HPDE6-E6E7 (cell line): ENCODE measurements around the gene EPB41L4A.
"Not testable (repeated sequence)": the region's sequence is repeated elsewhere in the genome, so short reads cannot be mapped to it uniquely, and the experiment has no call there.

Experiments used
- DNase-seq: peaks from one replicate; pipeline ENCODE4 v3.0.0; 2011; ENCODE audit warnings: missing footprints; ENCODE audit errors: extremely low spot score

Gene EPB41L4A

DNA sequence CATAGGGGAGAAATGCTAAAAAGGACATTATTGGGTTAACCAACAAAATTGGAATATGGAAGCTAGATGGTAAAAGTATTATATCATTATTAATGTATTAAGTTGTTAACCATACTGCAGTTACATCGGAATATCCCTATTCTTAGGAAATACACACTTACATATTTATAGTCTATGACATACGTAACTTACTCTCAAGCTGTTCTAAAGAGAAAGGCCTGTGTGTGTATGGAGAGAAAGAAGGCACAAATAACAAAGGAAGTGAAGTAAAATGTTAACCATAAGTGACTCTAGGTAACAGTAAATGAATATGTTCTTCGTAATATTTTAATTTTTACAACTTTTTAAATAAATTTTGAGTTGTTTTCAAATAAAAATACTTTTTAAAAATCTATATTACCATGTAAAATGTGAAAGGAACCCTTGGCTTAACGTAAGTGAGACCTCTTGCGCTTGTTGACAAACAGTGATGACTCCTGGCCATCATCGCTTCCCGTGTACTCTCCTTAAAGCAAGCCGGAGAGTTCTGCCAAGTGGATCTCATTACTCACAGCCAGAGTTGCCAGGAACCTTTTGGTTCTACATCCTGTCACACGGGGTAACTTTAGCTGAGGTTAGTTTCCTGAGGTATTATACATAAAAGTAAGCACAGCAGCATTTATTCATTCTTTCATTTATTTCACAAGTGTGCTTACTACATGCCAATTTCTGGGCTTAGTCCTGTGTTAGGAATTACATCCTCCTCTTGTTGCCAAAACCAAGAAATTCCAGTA, 165.4 kb downstream of the EPB41L4A start:
- no peak for DNase-seq

DNA sequence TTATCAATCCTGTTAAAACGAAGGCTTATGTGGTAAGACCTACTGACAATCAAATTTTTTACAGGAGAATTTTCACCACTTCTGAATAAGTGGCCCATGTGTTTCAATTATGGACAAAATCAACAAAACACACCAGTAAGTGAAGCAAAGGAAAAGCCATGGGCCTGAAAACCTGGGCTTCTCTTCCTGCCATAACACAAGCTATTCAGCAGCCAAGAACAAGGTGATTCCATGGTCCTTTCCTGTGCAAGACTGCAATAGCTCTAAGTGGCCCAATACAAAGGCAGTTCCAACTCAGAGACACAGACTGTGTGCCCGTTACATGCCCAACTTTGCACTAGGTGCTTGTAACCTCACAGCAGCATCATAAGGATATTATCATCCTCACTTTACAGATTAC, 168.5 kb downstream of the EPB41L4A start:
- no peak for DNase-seq

DNA sequence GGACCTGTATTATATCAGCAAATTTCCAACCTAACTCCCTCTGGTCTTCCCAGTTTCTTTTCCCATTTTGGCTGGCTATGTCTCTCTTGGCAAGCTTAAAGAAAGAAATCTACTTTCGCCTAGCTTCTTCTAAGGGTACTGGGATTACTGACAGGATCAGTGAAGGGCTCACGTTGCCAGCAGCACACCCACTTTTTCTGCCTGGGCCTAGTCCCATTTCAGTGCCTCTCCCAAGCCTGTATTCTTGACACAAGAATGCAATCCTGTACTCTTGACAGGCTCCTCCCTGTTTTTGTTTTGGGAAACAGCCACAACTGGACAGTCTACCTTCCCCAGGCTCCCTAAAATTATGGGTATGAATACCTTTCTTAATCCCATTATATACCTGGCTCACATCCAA, 170.5 kb downstream of the EPB41L4A start:
- no peak for DNase-seq

DNA sequence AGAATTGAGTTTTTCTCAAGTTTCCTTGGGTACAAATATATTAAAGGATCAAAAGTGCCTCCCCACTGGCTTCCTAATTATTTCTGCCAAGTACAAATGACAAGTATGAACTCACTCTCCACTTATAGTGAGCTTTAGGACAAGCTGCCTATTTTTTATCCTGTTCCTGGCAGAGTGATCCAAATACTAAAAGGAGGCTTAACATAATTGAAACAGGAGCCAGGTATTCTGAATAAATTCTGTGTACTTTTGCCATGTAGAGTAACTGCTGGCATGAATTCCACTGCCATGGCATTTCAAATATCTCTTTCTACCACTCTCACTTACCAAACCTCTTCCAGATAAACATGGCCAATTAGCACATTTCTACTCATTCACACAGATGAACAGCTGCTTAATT, 171.1 kb downstream of the EPB41L4A start:
- DNase-seq = no peak

DNA sequence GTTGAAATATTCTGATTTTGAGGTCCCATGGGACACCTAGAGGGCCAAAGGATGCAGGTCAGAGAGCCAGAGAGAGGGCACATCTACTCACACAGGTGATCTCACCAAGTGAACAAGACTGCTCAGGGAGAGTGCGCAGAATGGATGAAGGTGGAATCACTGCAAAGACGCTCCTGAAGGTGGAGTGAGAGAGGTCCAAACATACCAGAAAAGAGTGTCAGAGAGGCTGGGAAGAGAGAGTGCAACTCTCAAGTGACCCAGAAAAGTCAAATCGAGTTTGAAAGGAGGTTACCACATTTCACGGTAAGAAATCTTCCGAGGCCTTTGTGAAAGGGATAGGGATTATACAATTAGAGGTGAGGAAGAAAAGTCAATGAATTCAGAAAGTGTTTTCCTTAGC, 173.4 kb downstream of the EPB41L4A start:
- no peak for DNase-seq

DNA sequence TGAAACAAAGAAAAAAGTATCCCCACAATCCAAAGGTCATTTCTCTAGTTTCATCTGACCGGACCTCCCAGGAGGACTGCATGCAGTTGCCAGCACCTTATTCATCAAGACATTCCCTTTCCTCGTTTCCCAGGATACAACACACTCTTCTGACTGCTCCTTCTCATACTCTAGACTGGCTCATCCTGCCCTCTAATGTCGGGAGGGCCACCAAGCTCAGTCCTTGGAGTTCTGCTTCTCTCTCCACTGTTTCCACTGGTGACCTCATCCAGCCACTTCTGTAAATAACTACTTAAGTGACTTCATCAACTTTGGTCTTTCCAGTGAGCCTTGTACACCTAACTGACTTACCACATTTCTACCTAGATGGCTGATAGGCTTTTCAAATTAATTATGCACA, 179.1 kb downstream of the EPB41L4A start:
- DNase-seq = no peak

DNA sequence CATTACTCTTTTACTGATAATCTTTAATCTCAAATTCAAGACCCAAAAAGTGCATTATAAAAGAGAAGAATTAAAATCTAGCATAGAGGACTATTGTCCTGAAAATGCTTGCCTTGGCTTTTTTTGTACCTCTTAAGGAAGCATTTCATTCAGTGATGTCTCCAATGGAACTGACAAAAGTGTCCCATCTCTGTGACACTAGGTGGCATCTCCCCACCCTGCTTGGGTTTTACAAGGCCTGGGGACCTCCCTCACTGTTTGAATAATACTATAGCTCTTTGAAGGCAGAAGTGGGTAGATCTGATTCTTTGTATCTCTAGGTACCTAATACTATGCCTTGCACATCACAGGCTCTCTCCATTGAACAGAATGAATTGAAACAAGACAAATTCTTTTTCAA, 180.6 kb downstream of the EPB41L4A start:
- DNase-seq = no peak

DNA sequence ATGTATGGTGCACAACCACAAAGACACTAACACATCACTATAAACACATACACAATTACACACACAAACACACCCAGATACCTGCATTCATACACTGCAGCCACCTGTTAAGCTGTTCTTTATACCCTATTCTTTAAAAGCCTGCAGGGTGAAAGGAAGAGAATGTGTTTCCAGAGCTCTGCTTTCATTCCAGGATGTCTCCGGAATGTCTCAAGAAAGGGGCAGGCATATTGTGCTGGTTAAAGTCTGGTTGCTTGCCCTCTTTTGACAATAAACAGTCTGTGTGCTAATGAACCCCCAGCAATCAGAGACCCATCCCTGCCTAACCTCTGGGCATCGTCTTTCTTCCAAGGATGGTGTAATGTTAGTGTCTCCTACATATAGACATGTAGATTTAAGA, 181.6 kb downstream of the EPB41L4A start:
- DNase-seq = no peak

DNA sequence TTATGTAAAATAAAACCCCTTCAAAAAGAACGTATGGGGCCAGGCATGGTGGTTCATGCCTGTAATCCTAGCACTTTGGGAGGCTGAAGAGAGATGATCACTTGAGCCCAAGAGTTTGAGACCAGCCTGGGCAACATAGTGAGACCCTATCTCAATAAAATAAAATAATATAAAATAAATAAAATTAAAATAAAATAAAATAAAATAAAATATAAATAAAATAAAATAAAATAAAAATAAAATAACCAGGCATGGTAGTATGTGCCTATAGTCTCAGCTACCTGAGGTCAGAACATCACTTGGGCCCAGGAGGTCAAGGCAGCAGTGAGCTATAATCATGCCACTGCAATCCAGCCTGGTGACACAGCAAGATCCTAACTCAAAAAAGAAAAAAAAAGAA, 185.1 kb downstream of the EPB41L4A start:
- no peak for DNase-seq

DNA sequence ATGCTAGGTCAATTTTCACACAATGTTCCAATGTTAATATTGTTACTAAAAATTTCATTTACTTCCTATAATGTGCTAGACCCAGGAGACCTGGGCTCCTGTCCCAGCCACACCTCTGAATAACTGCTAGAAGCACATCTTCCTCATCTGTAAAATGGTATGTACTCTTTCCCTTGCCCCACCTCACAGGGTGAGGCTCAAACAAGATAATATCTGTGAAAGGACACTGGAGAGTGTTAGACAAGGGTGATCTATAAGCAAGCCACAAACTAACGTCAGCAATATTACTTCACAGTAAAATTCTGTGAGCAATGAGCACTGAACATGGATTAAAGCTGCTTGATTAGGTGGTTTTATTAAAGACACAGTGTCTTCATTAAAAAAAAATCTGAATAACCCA, 186.4 kb downstream of the EPB41L4A start:
- DNase-seq = no peak

DNA sequence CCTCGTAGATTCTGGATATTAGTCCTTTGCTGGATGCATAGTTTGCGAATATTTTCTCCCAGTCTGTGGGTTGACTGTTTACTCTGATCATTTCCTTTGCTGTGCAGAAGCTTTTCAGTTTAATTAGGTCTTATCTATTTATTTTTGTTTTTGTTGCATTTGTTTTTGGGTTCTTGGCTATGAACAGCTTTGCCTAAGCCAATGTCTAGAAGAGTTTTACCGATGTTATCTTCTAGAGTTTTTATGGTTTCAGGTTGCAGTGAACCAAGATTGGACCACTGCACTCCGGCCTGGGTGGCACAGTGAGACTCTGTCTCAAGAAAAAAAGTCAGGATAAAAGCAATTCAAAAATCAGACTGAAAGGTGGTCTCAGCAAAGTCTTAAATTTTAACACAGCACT, 188.5 kb downstream of the EPB41L4A start:
- DNase-seq = no peak

DNA sequence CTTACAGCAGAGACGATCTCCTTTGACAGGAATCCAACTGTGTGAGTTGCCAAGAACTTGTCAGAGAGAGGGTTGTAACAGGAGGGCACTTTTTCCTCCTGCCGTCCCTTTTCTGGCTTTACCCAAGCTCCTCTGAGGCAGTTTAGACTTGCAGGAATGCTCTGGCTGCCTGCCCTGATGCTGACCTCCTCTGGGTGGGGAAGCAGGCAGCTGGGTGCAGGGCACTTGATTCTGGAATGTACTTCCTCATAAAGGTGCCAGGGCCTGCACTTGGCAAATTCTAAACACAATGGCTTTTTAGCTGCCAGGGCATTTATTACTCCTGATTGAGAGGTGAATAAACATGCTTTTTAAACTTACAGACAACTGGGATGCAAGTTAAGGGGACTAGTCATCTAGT, 190.4 kb downstream of the EPB41L4A start:
- peak; percentile 83 for DNase-seq

DNA sequence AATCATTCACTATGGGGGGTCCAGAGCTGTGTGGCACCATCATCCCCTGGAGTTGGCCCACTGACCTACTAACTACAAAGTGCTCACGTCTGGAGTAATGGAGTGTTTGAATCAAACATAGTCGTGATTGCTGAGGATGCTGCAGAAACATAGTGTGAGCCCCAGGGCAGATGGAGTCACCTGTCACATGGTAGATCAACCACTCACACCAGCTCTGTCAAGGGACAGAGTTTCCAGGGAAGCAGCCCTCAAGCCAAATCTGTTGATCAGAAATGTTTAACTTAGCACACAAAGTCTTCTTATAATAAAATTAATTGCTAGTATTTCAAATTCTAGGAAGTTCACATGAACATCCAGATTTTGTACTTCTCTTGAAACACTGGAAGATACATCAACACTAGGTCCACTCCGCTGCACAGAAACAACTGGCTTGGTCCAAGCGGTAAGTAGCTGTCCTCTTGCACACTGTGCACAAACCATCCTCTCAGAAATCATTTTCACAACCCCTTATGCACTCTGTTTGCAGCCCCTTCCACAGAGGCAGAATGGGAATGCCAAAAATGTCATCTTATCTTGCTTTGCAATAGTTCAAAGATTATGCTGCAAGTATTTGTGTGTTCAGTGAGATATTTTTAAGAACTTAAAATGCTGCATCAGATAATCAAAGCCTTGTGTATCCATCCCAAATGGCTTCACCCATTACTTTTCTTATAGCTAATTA, 191.0 kb downstream of the EPB41L4A start:
- no peak for DNase-seq

DNA sequence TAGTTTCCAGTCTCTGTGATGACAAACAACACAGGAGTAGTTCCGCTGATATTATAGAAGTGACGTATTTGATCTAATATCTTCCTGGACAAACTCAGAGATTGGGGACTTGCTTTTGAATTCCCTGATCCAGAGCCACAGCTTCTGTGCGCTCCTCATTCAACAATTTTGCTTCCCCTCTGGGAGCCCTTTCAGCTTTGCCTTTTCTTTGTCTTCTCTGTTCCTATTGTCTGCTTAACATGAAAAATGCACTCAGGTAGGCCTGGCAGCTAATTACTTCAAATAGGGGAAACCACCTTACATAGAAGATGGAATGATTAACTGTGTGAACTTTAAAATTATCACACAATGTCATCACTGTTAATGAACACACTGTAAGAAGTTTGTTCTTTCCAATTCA, 192.9 kb downstream of the EPB41L4A start:
- DNase-seq = no peak

DNA sequence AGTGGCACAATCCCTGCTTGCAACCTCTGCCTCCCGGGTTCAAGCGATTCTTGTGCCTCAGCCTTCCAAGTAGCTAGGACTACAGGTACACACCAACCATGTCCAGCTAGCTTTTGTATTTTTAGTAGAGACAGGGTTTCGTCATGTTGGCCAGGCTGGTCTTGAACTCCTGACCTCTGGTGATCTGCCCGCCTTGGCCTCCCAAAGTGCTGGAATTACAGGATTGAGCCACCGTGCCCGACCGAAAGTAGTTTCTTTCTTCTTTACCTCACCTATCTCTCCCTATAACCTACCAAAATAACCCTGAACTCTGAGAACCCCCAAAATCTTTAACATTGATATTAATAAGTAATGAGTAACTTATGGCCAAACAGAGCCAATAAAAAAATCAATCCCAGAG, 196.1 kb downstream of the EPB41L4A start:
- not testable (repeated sequence) for DNase-seq

DNA sequence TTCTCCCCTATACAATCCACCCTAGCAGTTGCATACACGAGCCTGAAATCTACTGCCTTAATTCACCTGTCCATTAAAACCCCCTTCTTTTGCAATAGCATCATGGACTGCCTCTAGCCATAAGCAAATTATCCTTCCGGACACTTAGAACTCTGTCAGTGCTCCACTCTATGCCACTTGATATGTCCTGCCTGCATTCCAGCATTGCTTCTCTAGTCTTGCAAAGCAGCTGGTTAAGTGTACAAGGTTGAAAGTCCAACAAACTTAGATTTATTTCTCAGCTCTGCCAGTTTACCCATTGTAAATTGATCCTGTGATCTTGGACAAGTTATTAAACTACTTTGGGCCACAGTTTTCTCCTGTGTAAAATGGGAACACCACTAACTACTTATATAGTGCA, 197.9 kb downstream of the EPB41L4A start:
- DNase-seq = no peak

DNA sequence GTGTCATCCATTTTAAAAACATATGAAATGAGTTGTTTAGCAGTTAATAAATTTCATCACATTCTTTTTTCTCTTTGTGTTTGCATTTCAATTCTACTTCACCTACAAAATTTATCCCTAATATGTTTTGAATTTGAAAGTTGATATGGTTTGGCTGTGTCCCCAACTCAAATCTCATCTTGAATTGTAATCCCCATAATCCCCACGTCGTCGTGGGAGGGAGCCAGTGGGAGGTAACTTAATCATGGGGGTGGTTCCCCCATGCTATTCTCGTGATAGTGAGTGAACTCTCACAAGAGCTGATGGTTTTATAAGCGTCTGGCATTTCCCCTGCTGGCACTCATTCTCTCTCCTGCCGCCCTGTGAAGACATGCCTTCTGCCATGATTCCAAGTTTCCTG, 200.1 kb downstream of the EPB41L4A start:
- no peak for DNase-seq

DNA sequence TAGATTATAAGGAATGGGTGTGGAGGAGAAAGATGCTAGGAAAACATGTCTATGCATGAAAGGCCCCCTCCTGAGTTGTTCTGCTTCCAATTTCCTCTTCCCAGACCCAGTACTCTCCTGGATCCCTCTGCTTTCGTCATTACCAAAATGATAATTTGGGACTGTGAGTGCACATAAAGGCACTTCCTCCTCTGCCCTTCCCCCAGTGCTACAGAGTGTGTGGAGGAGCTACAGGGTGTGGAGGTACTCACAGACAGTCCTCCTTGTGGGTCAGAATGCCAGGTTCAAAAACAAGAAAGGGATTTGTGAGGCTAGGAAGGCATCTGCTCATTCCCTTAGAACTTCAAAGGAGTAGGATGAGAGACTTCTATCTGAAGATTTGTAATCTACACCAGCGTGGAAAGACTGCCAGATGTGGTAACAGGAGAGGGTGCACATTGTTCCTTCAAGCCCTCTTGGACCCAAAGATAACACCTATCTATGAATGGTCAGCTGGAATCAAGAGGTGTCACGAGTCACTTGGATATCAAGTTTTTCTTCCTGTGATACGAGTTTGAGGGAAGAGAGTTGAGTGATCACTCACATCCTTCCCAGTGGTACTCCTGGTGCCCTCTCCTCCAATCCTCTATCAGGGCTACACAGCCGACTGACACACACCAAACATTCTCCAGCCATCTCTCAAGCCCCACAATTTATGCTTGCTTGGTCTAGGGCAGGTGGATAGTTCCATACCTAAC, 201.1 kb downstream of the EPB41L4A start:
- no peak for DNase-seq

DNA sequence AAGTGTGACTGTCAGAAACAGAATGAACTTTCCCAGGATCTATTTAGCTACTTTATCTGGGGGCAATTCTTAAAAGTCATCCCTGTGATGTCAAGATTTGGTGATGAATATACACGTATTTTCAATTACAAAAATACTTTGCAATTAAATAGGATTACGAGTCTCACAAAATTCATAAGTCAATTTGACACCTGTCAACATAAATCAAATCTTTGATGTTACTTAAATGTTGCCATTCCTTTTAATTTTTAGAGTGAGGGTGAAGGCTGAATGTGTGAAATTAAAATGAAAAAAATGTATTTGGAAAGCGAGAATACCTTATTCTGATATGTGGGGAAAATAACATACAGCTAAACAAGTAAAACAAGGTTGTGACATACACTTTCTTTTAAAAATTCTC, 202.9 kb downstream of the EPB41L4A start:
- DNase-seq = no peak

DNA sequence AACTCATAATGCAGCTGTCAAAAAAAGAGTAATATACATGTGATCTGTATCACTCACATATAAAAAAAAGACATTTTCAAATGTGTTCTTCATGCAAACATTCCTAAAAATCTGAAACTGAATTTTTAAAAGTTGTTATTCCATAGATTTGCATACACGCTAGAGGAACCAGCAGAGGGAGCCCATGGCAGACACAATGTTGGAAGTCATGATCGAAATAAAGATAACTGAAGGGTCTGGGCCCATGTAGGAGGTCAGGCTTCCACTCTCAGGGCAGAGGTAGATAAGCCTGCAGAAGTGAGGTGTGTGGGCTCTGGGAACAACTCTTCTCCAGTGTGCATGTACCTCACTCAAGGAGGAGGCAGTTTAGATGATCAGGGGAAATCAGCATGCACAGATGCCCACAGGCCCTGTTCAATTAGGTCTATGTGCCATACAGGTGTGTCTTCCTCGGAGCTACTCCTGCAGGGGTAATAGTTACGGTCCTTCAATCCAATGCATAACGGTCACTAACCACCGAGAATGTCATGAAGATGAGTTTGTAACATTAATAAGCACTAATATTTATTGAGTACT, 208.6 kb downstream of the EPB41L4A start:
- peak; percentile 15 for DNase-seq

DNA sequence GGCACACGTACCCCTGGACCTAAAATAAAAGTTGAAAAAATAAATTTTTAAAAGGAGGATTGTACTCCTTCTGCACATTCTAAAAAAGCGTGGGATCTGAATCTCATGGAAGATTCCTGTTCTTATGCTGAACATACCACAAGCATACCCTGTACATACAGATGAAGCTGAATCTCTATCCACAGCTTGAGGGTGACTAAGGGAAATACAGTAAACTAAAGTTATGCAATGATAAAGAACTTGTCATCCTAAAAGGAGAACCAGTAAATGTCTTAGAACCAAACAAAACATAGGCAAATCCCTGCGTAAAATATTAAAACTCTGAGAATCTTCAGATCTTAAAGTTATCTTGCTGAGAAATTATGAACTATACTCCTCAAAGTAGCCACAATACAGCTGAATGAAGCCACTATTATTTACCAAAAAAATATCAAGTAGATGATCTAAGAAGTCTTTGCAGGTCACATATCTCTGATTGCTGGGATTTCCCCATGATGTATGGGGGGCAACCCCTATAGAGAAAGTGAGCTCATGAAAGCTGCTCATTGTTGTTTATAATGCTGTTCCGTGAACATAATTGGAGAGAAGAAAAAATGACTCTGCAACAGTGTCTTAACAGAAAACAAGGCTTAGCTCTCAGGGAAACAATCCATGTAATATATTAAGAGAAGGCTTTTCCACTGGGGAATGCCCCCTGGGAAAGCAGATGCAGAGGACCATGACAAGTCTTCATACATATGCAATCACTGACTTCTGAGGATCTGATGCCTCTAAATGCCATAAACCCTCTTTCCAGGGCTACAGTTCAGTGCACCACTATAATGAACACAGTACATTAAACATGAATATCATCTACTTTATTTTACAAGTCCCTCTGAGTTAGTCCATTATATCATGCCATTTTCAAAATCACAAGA, 210.1 kb downstream of the EPB41L4A start:
- no peak for DNase-seq
